ENCODE measurements around the gene NAB2. TPM values are rescaled to one million over a fixed set of nuclear protein-coding genes. Genes with fewer than 3 reads are reported as not detected.

The NAB2 gene
- 28.6 and 32.0 TPM in 2 replicates for total RNA-seq

- no peak for TF ChIP-seq CTCF (IDR thresholded peaks at IDR 0.05; ENCODE audit: insufficient read depth, low read length, poor library complexity, severe bottlenecking)
- no peak for DNase-seq (ENCODE audit: low read depth)
- Histone ChIP-seq H3K27me3 (ENCODE audit: control insufficient read depth, insufficient read depth, low read length) (no peaks in the 10 kb centered on the region), H3K4me3 (ENCODE audit: low read depth, low read length) (peak within 1 kb of the TSS; percentile 80), H3K36me3 (ENCODE audit: control insufficient read depth, insufficient read depth, low read length) (peaks cover 3% of the 10 kb centered on the region)
Observed at GRCh38 chr12:57088354-57089270, at the start of gene NAB2. NAB2 (plus strand) TSS chr12:57089114; CDS start chr12:57089272, 158 bp downstream.

GRCh38 chr12:57040211-57040610 is 48.7 kb upstream of the NAB2 start:
- H3K4me3 ChIP-seq (ENCODE audit: low read depth, low read length), result no peak overlapping the region
- no peaks in the 10 kb centered on the region for H3K36me3 ChIP-seq (ENCODE audit: control insufficient read depth, insufficient read depth, low read length)
- no peak for DNase-seq (ENCODE audit: low read depth)
- peaks cover 3% of the 10 kb centered on the region for H3K27me3 ChIP-seq (ENCODE audit: control insufficient read depth, insufficient read depth, low read length)
- no peak for TF ChIP-seq CTCF (IDR thresholded peaks at IDR 0.05; ENCODE audit: insufficient read depth, low read length, poor library complexity, severe bottlenecking)

- Histone ChIP-seq H3K4me3 (ENCODE audit: low read depth, low read length) (no peak overlapping the region), H3K36me3 (ENCODE audit: control insufficient read depth, insufficient read depth, low read length) (no peaks in the 10 kb centered on the region), H3K27me3 (ENCODE audit: control insufficient read depth, insufficient read depth, low read length) (peaks cover 3% of the 10 kb centered on the region)
- no peak for DNase-seq (ENCODE audit: low read depth)
- TF ChIP-seq CTCF (IDR thresholded peaks at IDR 0.05; ENCODE audit: insufficient read depth, low read length, poor library complexity, severe bottlenecking), result no peak
Observed at GRCh38 chr12:57040750-57041149, 48.2 kb upstream of the NAB2 start.

GRCh38 chr12:57042695-57043094 is 46.2 kb upstream of the NAB2 start:
- H3K27me3 ChIP-seq (ENCODE audit: control insufficient read depth, insufficient read depth, low read length), result peaks cover 6% of the 10 kb centered on the region
- no peak for TF ChIP-seq CTCF (IDR thresholded peaks at IDR 0.05; ENCODE audit: insufficient read depth, low read length, poor library complexity, severe bottlenecking)
- no peaks in the 10 kb centered on the region for H3K36me3 ChIP-seq (ENCODE audit: control insufficient read depth, insufficient read depth, low read length)
- no peak overlapping the region for H3K4me3 ChIP-seq (ENCODE audit: low read depth, low read length)
- no peak for DNase-seq (ENCODE audit: low read depth)

- no peak overlapping the region for H3K4me3 ChIP-seq (ENCODE audit: low read depth, low read length)
- TF ChIP-seq CTCF (IDR thresholded peaks at IDR 0.05; ENCODE audit: insufficient read depth, low read length, poor library complexity, severe bottlenecking), result no peak
- peaks cover 6% of the 10 kb centered on the region for H3K27me3 ChIP-seq (ENCODE audit: control insufficient read depth, insufficient read depth, low read length)
- no peaks in the 10 kb centered on the region for H3K36me3 ChIP-seq (ENCODE audit: control insufficient read depth, insufficient read depth, low read length)
- no peak for DNase-seq (ENCODE audit: low read depth)
Observed at GRCh38 chr12:57044468-57044867, 44.4 kb upstream of the NAB2 start.

All from kidney epithelial cell (primary cell).